Spleen (tissue), 11 donors: Measurements from ENCODE around the gene KRT6B. TPM values are rescaled to one million over a fixed set of nuclear protein-coding genes. Genes with fewer than 3 reads are reported as not detected.

ENCODE experiments used
- DNase-seq: peaks from one replicate; pipeline ENCODE4 v3.0.0-alpha.2; 2020
- H3K27ac ChIP-seq, 8 donors: fragments of 200-600 bp; sonication (generic) in 7 of 8; 1 replicate in 4 of 8; 2 replicates in 4 of 8; pipeline versions ENCODE4 v1.5.0 to v1.8.0; 2016 to 2021; ENCODE audit warnings: inconsistent platforms in 4 of 8, mild to moderate bottlenecking in 4 of 8, moderate library complexity in 1 of 8
- H3K27me3 ChIP-seq, 7 donors: fragments of 200-600 bp; sonication (generic) in 6 of 7; replicated peaks in 1 of 7; 1 replicate in 4 of 7; 2 replicates in 3 of 7; pipeline versions ENCODE4 v1.5.0 to v1.8.0; 2016 to 2021; ENCODE audit warnings: inconsistent platforms in 3 of 7, mild to moderate bottlenecking in 1 of 7
- H3K36me3 ChIP-seq, 6 donors: fragments of 200-600 bp; sonication (generic) in 5 of 6; 1 replicate in 4 of 6; 2 replicates in 2 of 6; pipeline versions ENCODE4 v1.5.0 to v1.8.0; 2016 to 2021; ENCODE audit warnings: inconsistent platforms in 2 of 6
- H3K4me1 ChIP-seq, 6 donors: fragments of 200-600 bp; sonication (generic) in 5 of 6; 1 replicate in 3 of 6; 2 replicates in 3 of 6; pipeline versions ENCODE4 v1.5.0 to v1.8.0; 2016 to 2021; ENCODE audit warnings: inconsistent platforms in 3 of 6
- H3K4me3 ChIP-seq, 8 donors: fragments of 200-600 bp; sonication (generic) in 7 of 8; 1 replicate in 4 of 8; 2 replicates in 4 of 8; pipeline versions ENCODE4 v1.5.0 to v1.8.0; 2016 to 2021; ENCODE audit warnings: inconsistent platforms in 4 of 8, mild to moderate bottlenecking in 4 of 8, moderate library complexity in 2 of 8
- H3K9me3 ChIP-seq, 8 donors: fragments of 200-600 bp; sonication (generic) in 7 of 8; 1 replicate in 4 of 8; 2 replicates in 4 of 8; pipeline versions ENCODE4 v1.5.0 to v1.8.0; 2016 to 2021; ENCODE audit warnings: inconsistent platforms in 4 of 8
- POLR2A ChIP-seq, 3 donors: fragments of 450-650 bp; IDR thresholded peaks; one replicate each; pipeline ENCODE4 v1.5.1; 2017; ENCODE audit warnings: antibody characterized with exemption in 3 of 3, mild to moderate bottlenecking in 1 of 3
- POLR2AphosphoS5 ChIP-seq, 3 donors: sonication (generic); formaldehyde crosslinking; IDR thresholded peaks; one replicate each; pipeline ENCODE4 v1.5.1; 2017; ENCODE audit warnings: antibody characterized with exemption in 3 of 3
- WGBS, 5 donors: extraction: QIAGEN DNeasy Blood & Tissue Kit in 3 of 5; methylation state at CpG; one replicate each; pipeline versions ENCODE4 v1.1.5 to v1.1.7; 2013 to 2018; 5-methylcytosine and 5-hydroxymethylcytosine counted together
- intact Hi-C: fragments of 100-400 bp; cut with DNase I; formaldehyde crosslinking; loops from one replicate; pipeline ENCODE4 v1.15.0; 2023; ENCODE audit warnings: low total_unique reads
- polyA plus RNA-seq, 3 donors: library from polyadenylated mRNA; stranded (reverse); fragments of 200-250 nt; gene quantifications; one replicate each; pipeline ENCODE4 v1.2.1, GENCODE V29; 2013
- total RNA-seq, 7 donors: library from RNA; depleted of rRNA in 3 of 7; stranded (reverse); fragments of >200 nt in 3 of 7; fragmentation: NEBNext Ultra II Directional in 4 of 7; extraction: Animal tissue kit (Norgen Biotek cat#: 25700) in 4 of 7; gene quantifications; one replicate each; pipeline versions ENCODE4 v1.1.0 to v1.2.1, GENCODE V29; 2016 to 2021
- TF ChIP-seq, protein P1 (sequence below), 11 experiments: fragments of 200-600 bp in 7 of 11; fragments of 450-650 bp in 4 of 11; sonication (generic) in 4 of 11; IDR thresholded peaks in 8 of 11; conservative IDR thresholded peaks in 3 of 11; 1 replicate in 7 of 11; 2 replicates in 4 of 11; pipeline versions ENCODE4 v1.4.0 to v1.8.0; 2016 to 2021; ENCODE audit warnings: antibody characterized with exemption in 11 of 11, inconsistent platforms in 4 of 11, mild to moderate bottlenecking in 1 of 11
- donor health status: healthy with polysubstance abuse.
- donor health status: DM: no; HTN: no; CAD: no; lungs with moderate emphysema.
- donor health status: DM: no; HTN: no; CAD: no.
- donor health status: Bipolar disorder and iron deficiency.
- donor health status: healthy.
- donor health status: DM: no; HTN: no; CAD: no.
- donor health status: DM: yes; HTN: yes; CAD: no.

KRT6B gene
- total and polyA plus RNA-seq, 10 donors, result 0.03 to 0.10 (median 0.04) TPM; not detected in 7

GRCh38 chr12:52415870-52416750, 35.8 kb downstream of the KRT6B start:
- DNase-seq, result no peak
- Histone ChIP-seq H3K4me3 (no peak overlapping the region), H3K27me3 (peaks cover 0 to 16% (median 0%) of the 10 kb centered on the region in 7 donors), H3K27ac (peak overlapping the region in 7 of 8 donors; percentile 51 to 71 (median 54)), H3K36me3 (no peaks in the 10 kb centered on the region), H3K4me1 (peaks cover 0 to 11% (median 3%) of the 10 kb centered on the region in 6 donors), H3K9me3 (no peaks in the 10 kb centered on the region)
- intact Hi-C loops, result no loop called here
- 66 to 76% (median 74%) methylated on average over 9 to 10 of the region's 10 CpGs for WGBS, 5 donors
- TF ChIP-seq POLR2A (IDR thresholded peaks at IDR 0.05), result no peak
- TF ChIP-seq POLR2AphosphoS5 (IDR thresholded peaks at IDR 0.05), result peak in 2 of 3 donors; percentile 41 to 54

GRCh38 chr12:52414936-52415335, 37.0 kb downstream of the KRT6B start:
- Histone ChIP-seq H3K4me3 (no peak overlapping the region), H3K9me3 (no peaks in the 10 kb centered on the region), H3K27ac (peak overlapping the region in 6 of 8 donors; percentile 45 to 67 (median 53)), H3K36me3 (no peaks in the 10 kb centered on the region), H3K27me3 (peaks cover 0 to 16% (median 0%) of the 10 kb centered on the region in 7 donors), H3K4me1 (peaks cover 0 to 11% (median 4%) of the 10 kb centered on the region in 6 donors)
- no peak for DNase-seq
- WGBS, 5 donors, result 67 to 78% (median 68%) methylated on average over 5 of the region's 5 CpGs
- intact Hi-C loops, result no loop called here
- TF ChIP-seq, protein P1, sequence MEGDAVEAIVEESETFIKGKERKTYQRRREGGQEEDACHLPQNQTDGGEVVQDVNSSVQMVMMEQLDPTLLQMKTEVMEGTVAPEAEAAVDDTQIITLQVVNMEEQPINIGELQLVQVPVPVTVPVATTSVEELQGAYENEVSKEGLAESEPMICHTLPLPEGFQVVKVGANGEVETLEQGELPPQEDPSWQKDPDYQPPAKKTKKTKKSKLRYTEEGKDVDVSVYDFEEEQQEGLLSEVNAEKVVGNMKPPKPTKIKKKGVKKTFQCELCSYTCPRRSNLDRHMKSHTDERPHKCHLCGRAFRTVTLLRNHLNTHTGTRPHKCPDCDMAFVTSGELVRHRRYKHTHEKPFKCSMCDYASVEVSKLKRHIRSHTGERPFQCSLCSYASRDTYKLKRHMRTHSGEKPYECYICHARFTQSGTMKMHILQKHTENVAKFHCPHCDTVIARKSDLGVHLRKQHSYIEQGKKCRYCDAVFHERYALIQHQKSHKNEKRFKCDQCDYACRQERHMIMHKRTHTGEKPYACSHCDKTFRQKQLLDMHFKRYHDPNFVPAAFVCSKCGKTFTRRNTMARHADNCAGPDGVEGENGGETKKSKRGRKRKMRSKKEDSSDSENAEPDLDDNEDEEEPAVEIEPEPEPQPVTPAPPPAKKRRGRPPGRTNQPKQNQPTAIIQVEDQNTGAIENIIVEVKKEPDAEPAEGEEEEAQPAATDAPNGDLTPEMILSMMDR (IDR thresholded peaks at IDR 0.05 in 8 of 11, conservative IDR thresholded peaks at IDR 0.05 in 3 of 11), result no peak
- TF ChIP-seq POLR2A (IDR thresholded peaks at IDR 0.05), result no peak
- no peak for TF ChIP-seq POLR2AphosphoS5 (IDR thresholded peaks at IDR 0.05)

DNA sequence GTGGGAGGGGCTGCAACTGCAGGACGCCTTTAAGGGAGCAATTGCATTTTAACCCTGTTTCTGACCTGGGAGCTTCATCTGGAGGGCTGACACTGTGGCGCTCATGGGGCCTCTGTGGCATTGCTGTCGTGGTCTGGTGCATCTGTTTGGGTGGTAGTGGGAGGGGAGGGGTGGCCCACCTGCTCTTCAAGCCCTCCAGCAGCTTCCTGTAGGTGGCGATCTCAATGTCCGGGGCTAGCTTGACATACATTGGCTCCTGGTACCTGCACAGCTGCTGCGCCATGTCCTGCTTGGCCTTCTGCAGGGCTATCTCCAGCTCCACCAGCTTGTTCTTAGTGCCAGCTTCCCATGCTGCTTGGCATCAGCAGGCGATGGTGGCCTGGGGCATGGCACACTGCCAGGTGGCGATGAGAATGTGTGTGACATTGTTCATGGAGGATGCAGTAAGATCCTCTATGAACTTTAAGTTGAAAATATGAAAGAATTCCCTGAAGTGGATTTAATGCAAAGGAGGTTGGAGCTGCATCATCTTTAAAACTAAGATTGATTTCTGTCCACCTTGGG, 38.1 kb downstream of the KRT6B start:
- intact Hi-C loops, result no loop called here
- WGBS, 5 donors, result 43 to 63% (median 58%) methylated on average over 5 to 8 of the region's 8 CpGs
- peak; percentile 47 for DNase-seq

DNA sequence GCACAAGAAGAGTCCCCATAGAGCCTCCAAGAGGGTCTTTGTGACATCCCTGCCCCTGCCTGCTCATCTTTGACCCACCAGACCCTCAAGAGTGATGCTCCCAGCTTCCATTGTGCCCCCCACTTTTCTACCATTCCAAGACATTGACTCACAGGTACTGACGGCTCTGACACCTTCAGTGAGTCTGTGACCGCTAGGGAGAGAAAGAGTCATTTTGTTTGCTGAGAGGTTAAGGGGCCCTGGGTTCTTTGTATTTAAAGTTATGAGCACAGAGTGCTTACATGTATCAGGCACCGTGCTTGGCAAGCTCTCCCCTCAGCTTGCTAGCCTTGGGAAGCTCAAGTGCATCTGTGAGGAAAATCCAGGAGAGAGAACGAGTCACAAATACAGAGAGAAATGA, 38.7 kb downstream of the KRT6B start:
- intact Hi-C loops, result no loop called here
- no peak overlapping the region for H3K27ac ChIP-seq
- no peak for TF ChIP-seq POLR2AphosphoS5 (IDR thresholded peaks at IDR 0.05)
- TF ChIP-seq, protein P1 (IDR thresholded peaks at IDR 0.05 in 8 of 11, conservative IDR thresholded peaks at IDR 0.05 in 3 of 11), result no peak
- no peak for TF ChIP-seq POLR2A (IDR thresholded peaks at IDR 0.05)
- peaks cover 0 to 11% (median 4%) of the 10 kb centered on the region in 6 donors for H3K4me1 ChIP-seq
- no peak overlapping the region for H3K4me3 ChIP-seq
- WGBS, 5 donors, result 41 to 68% (median 50%) methylated on average over 4 of the region's 4 CpGs
- H3K27me3 ChIP-seq, result peaks cover 0 to 20% (median 0%) of the 10 kb centered on the region in 7 donors
- DNase-seq, result peak; percentile 14
- H3K36me3 ChIP-seq, result no peaks in the 10 kb centered on the region
- no peaks in the 10 kb centered on the region for H3K9me3 ChIP-seq

More for the DNA sequence above, 38.1 kb downstream of the KRT6B start:
- no peaks in the 10 kb centered on the region for H3K9me3 ChIP-seq
- H3K4me3 ChIP-seq, result no peak overlapping the region
- H3K36me3 ChIP-seq, result no peaks in the 10 kb centered on the region
- H3K4me1 ChIP-seq, result peaks cover 0 to 11% (median 4%) of the 10 kb centered on the region in 6 donors
- H3K27me3 ChIP-seq, result peaks cover 0 to 16% (median 0%) of the 10 kb centered on the region in 7 donors
- no peak overlapping the region for H3K27ac ChIP-seq
- TF ChIP-seq, protein P1 (IDR thresholded peaks at IDR 0.05 in 8 of 11, conservative IDR thresholded peaks at IDR 0.05 in 3 of 11), result no peak
